OCI-LY1 (cell line): Measurements from ENCODE around the gene METAP1.

Experiments
- EZH2 ChIP-seq: fragments of 200-600 bp; sonication (generic), shearing (Covaris generic); IDR thresholded peaks from 2 replicates; pipeline ENCODE4 v1.8.0; 2017; ENCODE audit warnings: borderline replicate concordance, mixed run types, mild to moderate bottlenecking, antibody characterized with exemption, low read length, moderate library complexity, mixed read lengths
- TF ChIP-seq, protein P1 (sequence below): fragments of 200-600 bp; sonication (generic), shearing (Covaris generic); IDR thresholded peaks from 2 replicates; pipeline ENCODE4 v1.5.1; 2017; ENCODE audit warnings: mild to moderate bottlenecking, antibody characterized with exemption, low read length, moderate library complexity, mixed read lengths

DNA sequence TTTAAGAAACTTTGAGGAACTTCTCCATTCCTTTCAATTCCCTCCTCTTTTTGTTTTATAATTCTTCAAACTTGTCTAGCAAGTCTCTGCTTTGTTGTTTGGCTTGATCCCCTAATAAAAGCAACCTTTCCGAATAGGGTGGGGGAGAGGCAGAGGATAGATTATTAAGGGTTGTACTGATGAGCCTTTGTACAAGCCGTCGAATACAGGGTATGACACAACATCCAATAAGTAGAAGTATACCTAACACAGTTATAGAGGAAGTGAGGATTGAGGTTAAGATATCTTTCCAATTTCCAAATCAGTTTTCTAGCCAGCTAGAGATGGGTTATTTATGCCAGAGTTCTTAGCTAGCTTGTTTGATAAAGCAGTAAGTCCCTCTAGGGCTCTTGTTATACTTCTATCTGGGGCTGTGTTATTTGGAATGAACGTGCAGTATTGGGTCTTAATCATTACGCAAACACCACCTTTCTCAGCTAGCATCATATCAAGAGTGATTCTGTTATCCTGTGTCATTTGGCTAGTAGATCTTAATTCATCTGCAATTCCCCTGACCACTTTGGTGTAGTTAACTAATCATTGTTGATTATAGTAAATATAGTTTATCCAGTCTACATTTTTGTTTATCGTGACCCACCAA lies 18.5 kb downstream of the METAP1 start:
- TF ChIP-seq, protein P1, sequence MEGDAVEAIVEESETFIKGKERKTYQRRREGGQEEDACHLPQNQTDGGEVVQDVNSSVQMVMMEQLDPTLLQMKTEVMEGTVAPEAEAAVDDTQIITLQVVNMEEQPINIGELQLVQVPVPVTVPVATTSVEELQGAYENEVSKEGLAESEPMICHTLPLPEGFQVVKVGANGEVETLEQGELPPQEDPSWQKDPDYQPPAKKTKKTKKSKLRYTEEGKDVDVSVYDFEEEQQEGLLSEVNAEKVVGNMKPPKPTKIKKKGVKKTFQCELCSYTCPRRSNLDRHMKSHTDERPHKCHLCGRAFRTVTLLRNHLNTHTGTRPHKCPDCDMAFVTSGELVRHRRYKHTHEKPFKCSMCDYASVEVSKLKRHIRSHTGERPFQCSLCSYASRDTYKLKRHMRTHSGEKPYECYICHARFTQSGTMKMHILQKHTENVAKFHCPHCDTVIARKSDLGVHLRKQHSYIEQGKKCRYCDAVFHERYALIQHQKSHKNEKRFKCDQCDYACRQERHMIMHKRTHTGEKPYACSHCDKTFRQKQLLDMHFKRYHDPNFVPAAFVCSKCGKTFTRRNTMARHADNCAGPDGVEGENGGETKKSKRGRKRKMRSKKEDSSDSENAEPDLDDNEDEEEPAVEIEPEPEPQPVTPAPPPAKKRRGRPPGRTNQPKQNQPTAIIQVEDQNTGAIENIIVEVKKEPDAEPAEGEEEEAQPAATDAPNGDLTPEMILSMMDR, result no peak
- TF ChIP-seq EZH2, result no peak
